Mesendoderm (in vitro differentiated cells): Measurements from ENCODE around the gene POLN.

ENCODE experiments used
- DNase-seq: peaks from one replicate; pipeline ENCODE4 v3.0.0; 2013
- H2AK5ac ChIP-seq: 2 replicates; pipeline ENCODE4 v1.6.1; 2013; ENCODE audit warnings: low read length, inconsistent platforms
- H2BK120ac ChIP-seq: 2 replicates; pipeline ENCODE4 v1.6.1; 2013; ENCODE audit warnings: low read depth, mild to moderate bottlenecking, low read length, moderate library complexity, mixed read lengths
- H2BK15ac ChIP-seq: replicated peaks from 2 replicates; pipeline ENCODE4 v1.6.1; 2013; ENCODE audit warnings: low read depth, mild to moderate bottlenecking, moderate library complexity
- H2BK5ac ChIP-seq: 2 replicates; pipeline ENCODE4 v1.6.1; 2013; ENCODE audit warnings: low read length, inconsistent platforms
- H3K18ac ChIP-seq: 2 replicates; pipeline ENCODE4 v1.6.1; 2013; ENCODE audit warnings: mild to moderate bottlenecking, low read length, mixed read lengths
- H3K23ac ChIP-seq: one replicate; pipeline ENCODE4 v1.6.1; 2013; ENCODE audit warnings: low read length
- H3K27ac ChIP-seq: 2 replicates; pipeline ENCODE4 v1.5.1; 2013; ENCODE audit warnings: low read depth, mild to moderate bottlenecking, inconsistent platforms, low read length, moderate library complexity
- H3K27me3 ChIP-seq: 2 replicates; pipeline ENCODE4 v1.6.1; 2013; ENCODE audit warnings: low read length, control low read depth, mild to moderate bottlenecking, inconsistent platforms; ENCODE audit not compliant: insufficient read depth, poor library complexity
- H3K36me3 ChIP-seq: 2 replicates; pipeline ENCODE4 v1.6.1; 2013; ENCODE audit warnings: low read length, inconsistent platforms; ENCODE audit not compliant: control insufficient read depth, insufficient read depth
- H3K4ac ChIP-seq: one replicate; pipeline ENCODE4 v1.6.1; 2013; ENCODE audit warnings: low read depth, mild to moderate bottlenecking, low read length, moderate library complexity
- H3K4me1 ChIP-seq: 2 replicates; pipeline ENCODE4 v1.6.1; 2013; ENCODE audit warnings: low read depth, low read length, inconsistent platforms; ENCODE audit not compliant: control insufficient read depth
- H3K4me2 ChIP-seq: 2 replicates; pipeline ENCODE4 v1.6.1; 2013; ENCODE audit warnings: low read length
- H3K4me3 ChIP-seq: 2 replicates; pipeline ENCODE4 v1.5.1; 2013; ENCODE audit warnings: mild to moderate bottlenecking, low read length
- H3K56ac ChIP-seq: one replicate; pipeline ENCODE4 v1.6.1; 2013; ENCODE audit warnings: low read length
- H3K79me1 ChIP-seq: 2 replicates; pipeline ENCODE4 v1.6.1; 2013; ENCODE audit warnings: low read length, inconsistent platforms
- H3K79me2 ChIP-seq: 2 replicates; pipeline ENCODE4 v1.6.1; 2013; ENCODE audit warnings: mild to moderate bottlenecking, low read length; ENCODE audit not compliant: control insufficient read depth, insufficient read depth
- H3K9ac ChIP-seq: 2 replicates; pipeline ENCODE4 v1.6.1; 2013; ENCODE audit warnings: low read length, inconsistent platforms
- H4K5ac ChIP-seq: one replicate; pipeline ENCODE4 v1.6.1; 2013; ENCODE audit warnings: low read length
- H4K8ac ChIP-seq: one replicate; pipeline ENCODE4 v1.6.1; 2013; ENCODE audit warnings: low read depth, mild to moderate bottlenecking, control low read depth, low read length, moderate library complexity
- WGBS: extraction: QIAGEN DNeasy Blood & Tissue Kit; methylation state at CpG from one replicate; pipeline ENCODE4 v1.1.7; 2013; ENCODE audit warnings: low lambda C conversion rate, missing lambda C conversion rate; ENCODE audit not compliant: insufficient coverage; ENCODE audit errors: extremely low coverage; 5-methylcytosine and 5-hydroxymethylcytosine counted together

POLN gene

DNA sequence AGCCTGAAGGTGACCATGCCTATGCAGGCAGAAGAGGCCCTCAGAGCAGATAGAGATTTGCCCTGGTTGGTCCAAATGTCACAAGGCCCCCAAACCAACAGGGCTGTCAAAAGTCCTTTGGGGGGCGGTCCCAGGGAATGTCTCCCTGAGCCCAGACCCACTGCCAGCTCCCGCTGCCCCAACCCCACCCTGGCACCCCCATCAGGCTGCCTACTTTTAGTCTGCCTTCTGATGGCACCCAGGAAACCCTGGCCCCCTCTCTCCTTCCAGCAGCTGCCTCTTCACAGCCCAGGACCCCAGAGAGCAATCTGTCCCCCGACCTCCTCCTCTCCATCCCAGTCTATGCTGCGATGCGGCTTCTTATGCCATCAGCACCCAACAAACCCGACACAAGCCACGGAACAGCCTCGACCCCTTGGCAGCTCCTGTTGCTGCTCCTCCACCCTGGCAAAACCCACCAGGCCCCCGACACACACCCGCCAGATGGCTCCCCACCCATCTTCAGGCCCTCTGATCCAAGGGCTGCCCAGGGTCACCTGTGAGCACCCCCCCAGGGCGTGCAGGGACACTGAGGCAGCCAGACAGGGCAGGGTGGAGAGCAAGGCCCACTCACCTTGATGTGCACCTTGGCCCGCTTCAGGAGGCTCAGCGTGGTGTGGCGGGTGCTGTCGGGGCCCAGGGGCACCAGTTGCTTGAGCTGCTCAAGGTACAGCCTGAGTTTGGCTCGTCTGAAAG is 10.0 kb upstream of the POLN start:
- H3K36me3 ChIP-seq = peaks cover 2% of the 10 kb centered on the region

DNA sequence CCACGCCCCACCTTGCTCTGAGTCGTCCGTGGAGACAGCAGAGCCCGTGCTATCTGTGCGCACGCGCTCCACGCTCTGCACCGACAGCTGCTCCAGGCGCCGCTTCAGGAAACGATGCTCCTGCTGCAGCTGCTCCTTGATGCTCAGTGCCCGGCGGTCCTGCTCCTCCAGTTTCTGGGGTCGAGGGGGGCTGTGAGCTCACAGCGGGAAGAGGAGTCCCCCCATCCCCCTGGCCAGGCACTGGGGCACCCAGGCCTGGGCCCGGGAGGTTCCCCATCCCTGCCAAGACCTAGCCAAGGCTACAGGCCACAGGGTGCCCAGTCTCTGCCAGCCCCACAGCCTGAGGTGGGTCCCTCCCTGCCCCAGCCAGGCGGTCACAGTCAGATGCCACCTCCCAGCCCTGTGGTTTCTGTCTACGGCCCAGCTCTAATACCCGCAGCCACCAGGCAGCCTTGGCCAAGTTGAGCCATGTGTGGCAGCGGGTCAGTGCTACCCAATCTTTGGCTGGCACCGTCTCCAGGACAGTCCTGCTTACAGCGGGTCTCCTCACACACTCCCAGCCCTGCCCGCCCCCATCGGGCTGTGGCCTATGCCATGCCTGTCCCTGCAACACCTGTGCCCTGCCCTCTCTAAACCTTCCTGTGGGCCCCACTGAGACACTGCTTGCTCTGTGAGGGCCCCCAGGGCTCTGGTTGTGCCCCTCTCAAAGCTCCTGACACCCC is 9.3 kb upstream of the POLN start:
- Histone ChIP-seq H3K23ac (no peak overlapping the region), H3K18ac (no peak overlapping the region), H3K4me1 (no peaks in the 10 kb centered on the region), H4K8ac (no peak overlapping the region), H2AK5ac (no peak overlapping the region), H3K27ac (no peak overlapping the region), H3K79me2 (no peaks in the 10 kb centered on the region), H2BK5ac (no peak overlapping the region), H4K5ac (no peak overlapping the region), H3K36me3 (peaks cover 2% of the 10 kb centered on the region), H3K4me3 (no peak overlapping the region), H3K27me3 (no peaks in the 10 kb centered on the region), H3K4me2 (no peak overlapping the region), H3K9ac (no peak overlapping the region), H2BK120ac (no peak overlapping the region), H3K79me1 (no peaks in the 10 kb centered on the region), H3K56ac (no peak overlapping the region), H2BK15ac (no peak overlapping the region), H3K4ac (no peak overlapping the region)
- no peak for DNase-seq
- WGBS = no CpG with 5 or more reads among the region's 25 CpGs

More for the DNA sequence above, 10.0 kb upstream of the POLN start:
- H3K4me2 ChIP-seq = no peak overlapping the region
- H3K27me3 ChIP-seq = no peaks in the 10 kb centered on the region
- H3K79me2 ChIP-seq = no peaks in the 10 kb centered on the region
- H3K79me1 ChIP-seq = no peaks in the 10 kb centered on the region
- no peak overlapping the region for H3K23ac ChIP-seq
- H3K4ac ChIP-seq = no peak overlapping the region
- no peak overlapping the region for H3K18ac ChIP-seq
- H2BK15ac ChIP-seq = no peak overlapping the region
- no peak overlapping the region for H2BK120ac ChIP-seq
- H2AK5ac ChIP-seq = no peak overlapping the region
- H2BK5ac ChIP-seq = no peak overlapping the region
- H3K56ac ChIP-seq = no peak overlapping the region
- no peak for DNase-seq
- no peak overlapping the region for H3K27ac ChIP-seq
- WGBS = no CpG with 5 or more reads among the region's 16 CpGs
- no peak overlapping the region for H4K5ac ChIP-seq
- H4K8ac ChIP-seq = no peak overlapping the region
- no peak overlapping the region for H3K9ac ChIP-seq
- H3K4me1 ChIP-seq = no peaks in the 10 kb centered on the region
- H3K4me3 ChIP-seq = no peak overlapping the region

DNA sequence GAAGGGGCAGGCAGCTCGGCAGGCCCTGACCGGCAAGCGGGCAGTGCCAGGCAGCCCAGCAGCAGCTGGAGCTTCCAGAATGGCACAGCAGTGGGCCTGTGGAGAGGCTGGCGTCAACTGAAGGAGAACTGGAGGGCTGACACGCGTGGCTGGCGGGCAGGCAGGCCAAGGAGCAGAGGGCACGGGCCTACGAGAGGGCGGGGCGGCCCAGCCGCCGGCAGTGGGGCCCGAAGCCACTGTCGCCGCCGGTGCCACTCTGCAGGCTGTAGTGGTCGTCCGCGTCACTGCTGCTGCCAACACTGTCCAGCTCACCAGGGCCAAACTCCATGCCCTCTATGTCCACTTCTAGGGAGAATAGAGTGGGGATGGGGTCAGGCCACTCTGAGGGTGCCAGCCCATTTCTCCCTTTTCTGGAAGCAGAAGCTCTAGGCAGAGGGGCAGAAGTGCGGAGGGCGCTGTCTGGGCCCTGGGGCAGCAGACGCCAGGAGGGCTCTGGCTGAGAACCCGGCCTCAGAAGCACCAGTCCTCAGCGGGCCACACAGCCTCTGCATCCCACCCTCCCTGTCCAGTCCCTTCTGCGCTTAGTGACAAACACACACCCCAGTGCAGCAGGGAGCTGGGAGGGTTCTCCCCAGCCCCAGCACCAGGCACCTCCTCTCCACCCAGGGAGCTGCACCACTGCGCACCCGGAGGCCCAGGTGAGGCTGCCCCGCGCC is 8.6 kb upstream of the POLN start:
- Histone ChIP-seq H3K4ac (no peak overlapping the region), H2BK5ac (no peak overlapping the region), H3K23ac (no peak overlapping the region), H2BK120ac (no peak overlapping the region), H2AK5ac (no peak overlapping the region), H3K36me3 (peaks cover 2% of the 10 kb centered on the region), H3K56ac (no peak overlapping the region), H2BK15ac (no peak overlapping the region), H3K4me1 (no peaks in the 10 kb centered on the region), H4K8ac (no peak overlapping the region), H3K79me2 (no peaks in the 10 kb centered on the region), H3K27me3 (no peaks in the 10 kb centered on the region), H3K4me2 (no peak overlapping the region), H4K5ac (no peak overlapping the region), H3K4me3 (no peak overlapping the region), H3K27ac (no peak overlapping the region), H3K79me1 (no peaks in the 10 kb centered on the region), H3K18ac (no peak overlapping the region), H3K9ac (no peak overlapping the region)
- no CpG with 5 or more reads among the region's 30 CpGs for WGBS
- no peak for DNase-seq

DNA sequence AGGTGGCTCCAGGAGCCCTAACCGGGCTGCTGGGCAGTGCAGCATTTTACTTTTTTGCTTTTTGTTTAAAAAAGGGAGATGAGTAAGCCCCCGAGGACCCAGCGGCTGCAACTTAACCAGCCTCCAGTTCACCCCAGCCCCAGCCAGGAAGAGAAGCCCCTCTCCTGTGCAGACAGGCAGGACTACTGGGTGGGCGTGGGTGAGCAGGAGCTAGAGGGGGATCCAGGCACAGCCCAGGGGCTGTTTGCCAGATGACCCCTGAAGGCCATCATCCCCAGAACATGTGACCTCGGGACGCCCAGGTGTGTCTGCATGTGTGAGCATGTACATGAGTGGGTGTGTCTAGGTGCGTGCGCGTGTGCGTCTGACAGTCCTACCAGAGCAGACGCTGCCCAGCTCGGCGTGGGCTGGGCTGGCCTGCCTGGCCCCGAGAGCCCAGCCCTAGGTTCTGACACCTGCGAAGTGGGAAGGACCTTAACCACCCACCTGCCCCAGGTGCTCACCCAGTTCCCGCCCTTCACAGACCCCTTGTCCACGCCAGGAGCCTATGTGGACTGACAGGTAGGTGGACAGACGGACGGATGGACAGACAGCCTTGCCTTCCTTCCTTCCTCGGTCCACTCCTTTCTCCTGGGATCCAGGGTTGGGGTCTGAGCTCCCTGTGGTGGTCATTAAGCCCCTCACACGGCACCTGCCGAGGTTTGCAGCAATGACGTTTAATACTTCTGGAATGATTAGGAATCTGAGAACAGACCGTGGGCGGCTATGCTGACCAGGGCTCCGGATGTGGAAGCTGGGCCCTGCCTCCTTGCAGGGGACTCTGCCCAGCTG is 7.8 kb upstream of the POLN start:
- Histone ChIP-seq H2BK5ac (no peak overlapping the region), H3K79me1 (no peaks in the 10 kb centered on the region), H3K4me2 (no peak overlapping the region), H4K5ac (no peak overlapping the region), H3K9ac (no peak overlapping the region), H2BK15ac (no peak overlapping the region), H3K4ac (no peak overlapping the region), H3K4me1 (no peaks in the 10 kb centered on the region), H3K18ac (no peak overlapping the region), H4K8ac (no peak overlapping the region), H3K23ac (no peak overlapping the region), H2AK5ac (no peak overlapping the region), H3K56ac (no peak overlapping the region), H2BK120ac (no peak overlapping the region), H3K27ac (no peak overlapping the region), H3K27me3 (no peaks in the 10 kb centered on the region), H3K4me3 (no peak overlapping the region), H3K79me2 (no peaks in the 10 kb centered on the region), H3K36me3 (no peaks in the 10 kb centered on the region)
- DNase-seq = no peak
- WGBS = no CpG with 5 or more reads among the region's 26 CpGs

DNA sequence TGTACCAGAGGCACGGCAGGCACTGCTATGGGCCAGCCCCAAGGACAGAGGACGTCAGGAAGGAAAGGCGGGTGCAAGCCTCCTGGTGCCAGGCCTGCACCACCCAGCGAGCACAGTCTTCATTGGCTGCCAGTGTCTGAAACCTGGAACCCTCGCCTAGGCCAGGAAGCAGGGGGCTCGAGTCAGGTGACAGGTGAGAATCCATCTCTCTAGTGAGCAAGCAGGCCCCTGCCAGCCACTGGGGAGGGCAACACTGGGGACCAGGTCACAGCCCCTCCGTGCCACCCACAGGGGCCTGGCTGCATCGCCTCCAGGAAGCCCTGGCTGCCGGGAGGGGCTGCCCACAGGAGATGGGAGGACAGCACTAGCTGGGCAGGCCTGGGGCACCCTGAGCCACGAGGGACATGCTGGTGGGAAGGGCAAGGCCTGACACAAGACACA is 6.9 kb upstream of the POLN start:
- WGBS = no CpG with 5 or more reads among the region's 10 CpGs
- no peak overlapping the region for H2BK15ac ChIP-seq
- no peak overlapping the region for H3K9ac ChIP-seq
- H3K27me3 ChIP-seq = no peaks in the 10 kb centered on the region
- H2BK120ac ChIP-seq = no peak overlapping the region
- H3K79me2 ChIP-seq = no peaks in the 10 kb centered on the region
- H3K36me3 ChIP-seq = no peaks in the 10 kb centered on the region
- H2BK5ac ChIP-seq = no peak overlapping the region
- H3K18ac ChIP-seq = no peak overlapping the region
- H3K23ac ChIP-seq = no peak overlapping the region
- H4K8ac ChIP-seq = no peak overlapping the region
- H3K56ac ChIP-seq = no peak overlapping the region
- H3K4ac ChIP-seq = no peak overlapping the region
- no peak overlapping the region for H3K27ac ChIP-seq
- no peak overlapping the region for H3K4me3 ChIP-seq
- no peak for DNase-seq
- H3K4me1 ChIP-seq = no peaks in the 10 kb centered on the region
- no peak overlapping the region for H2AK5ac ChIP-seq
- no peak overlapping the region for H4K5ac ChIP-seq
- no peaks in the 10 kb centered on the region for H3K79me1 ChIP-seq
- H3K4me2 ChIP-seq = no peak overlapping the region
